Lower leg skin (tissue), 4 donors: ENCODE results near the gene DOK6. TPM values are rescaled to one million over a fixed set of nuclear protein-coding genes. Genes with fewer than 3 reads are reported as not detected.

Experiments used
- DNase-seq, 2 donors: peaks; one replicate each; pipeline ENCODE4 v3.0.0-alpha.2; 2019; ENCODE audit warnings: low spot score in 2 of 2
- H3K4me3 ChIP-seq: fragments of 200-600 bp; sonication (generic); 2 replicates; pipeline ENCODE4 v1.5.1; 2017; ENCODE audit warnings: mild to moderate bottlenecking, low read depth; ENCODE audit not compliant: poor library complexity, severe bottlenecking
- POLR2A ChIP-seq, 2 donors: fragments of 450-650 bp; IDR thresholded peaks; one replicate each; pipeline ENCODE4 v1.6.1; 2016 to 2017; ENCODE audit warnings: antibody characterized with exemption in 2 of 2, mild to moderate bottlenecking in 1 of 2, moderate library complexity in 1 of 2
- WGBS, 2 donors: methylation state at CpG; one replicate each; pipeline ENCODE4 v1.1.5; 2018; 5-methylcytosine and 5-hydroxymethylcytosine counted together
- intact Hi-C: fragments of 100-400 bp; cut with DNase I; formaldehyde crosslinking; loops from one replicate; pipeline ENCODE4 v1.15.0; 2023; ENCODE audit warnings: low total_unique reads
- total RNA-seq, 4 donors: library from RNA; depleted of rRNA; stranded (reverse); fragments of >200 nt; gene quantifications; one replicate each; pipeline ENCODE4 v1.1.0, GENCODE V29; 2016
- TF ChIP-seq, protein P1 (sequence below), 3 donors: fragments of 450-650 bp; IDR thresholded peaks; one replicate each; pipeline ENCODE4 v1.5.1; 2016; ENCODE audit warnings: antibody characterized with exemption in 3 of 3, mild to moderate bottlenecking in 3 of 3, moderate library complexity in 2 of 3

DOK6 gene
- total RNA-seq, 4 donors from 2014 or later, result 0.21 to 0.45 (median 0.42) TPM

DNA sequence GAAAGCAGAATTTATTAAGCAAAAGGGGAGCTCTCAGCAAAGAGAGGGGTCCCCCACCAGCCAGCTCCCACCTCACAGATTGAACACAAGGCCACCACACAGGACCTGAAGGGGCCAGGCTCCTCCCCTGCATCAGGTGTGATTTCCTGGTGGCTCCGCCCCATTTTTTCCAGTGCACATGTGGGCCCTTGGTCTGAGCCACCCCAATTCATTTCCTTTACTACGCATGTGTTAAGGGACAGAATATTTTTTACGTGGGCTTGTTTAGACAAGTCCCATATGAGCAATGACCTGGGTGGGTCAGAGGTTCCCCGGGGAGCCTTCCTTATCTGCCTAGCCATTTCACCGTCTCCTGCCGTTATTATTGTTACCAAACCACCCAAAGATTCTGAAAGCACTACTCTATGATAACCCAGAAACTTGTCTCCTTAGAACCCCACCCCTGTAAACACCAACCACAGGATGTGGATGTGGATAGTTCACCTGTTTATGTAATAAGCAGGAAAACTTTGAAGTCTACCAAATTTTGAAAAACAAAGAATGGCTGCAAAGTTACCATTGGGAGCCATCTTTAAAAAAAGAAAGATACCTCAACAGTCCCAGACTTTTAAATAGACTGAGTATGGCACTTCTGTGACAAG, 355.3 kb downstream of the DOK6 start:
- intact Hi-C loops, result no loop called here
- WGBS, 2 donors, result 94 to 95% methylated on average over 6 of the region's 6 CpGs

DNA sequence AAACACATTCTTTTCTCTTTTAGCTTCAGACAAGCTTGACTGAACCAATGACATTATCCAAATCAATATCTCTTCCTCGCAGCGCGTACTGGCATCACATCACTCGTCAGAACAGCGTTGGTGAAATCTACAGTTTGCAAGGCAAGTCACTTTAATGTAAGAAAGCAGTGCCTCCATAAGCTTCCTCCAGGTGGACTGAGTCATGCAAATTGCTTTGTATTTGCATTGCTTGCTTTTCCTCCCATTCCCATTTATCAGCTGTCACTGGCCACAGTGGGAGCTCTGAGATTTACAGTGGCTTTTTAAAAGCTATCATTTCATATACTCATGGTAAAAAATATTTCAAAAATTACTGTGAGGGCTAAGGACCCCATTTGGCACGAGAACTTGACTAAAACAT, 357.0 kb downstream of the DOK6 start:
- DNase-seq, result no peak
- intact Hi-C loops, result no loop called here
- H3K4me3 ChIP-seq, result no peak overlapping the region
- 70 to 71% methylated on average over 6 of the region's 6 CpGs for WGBS, 2 donors
- TF ChIP-seq, protein P1, sequence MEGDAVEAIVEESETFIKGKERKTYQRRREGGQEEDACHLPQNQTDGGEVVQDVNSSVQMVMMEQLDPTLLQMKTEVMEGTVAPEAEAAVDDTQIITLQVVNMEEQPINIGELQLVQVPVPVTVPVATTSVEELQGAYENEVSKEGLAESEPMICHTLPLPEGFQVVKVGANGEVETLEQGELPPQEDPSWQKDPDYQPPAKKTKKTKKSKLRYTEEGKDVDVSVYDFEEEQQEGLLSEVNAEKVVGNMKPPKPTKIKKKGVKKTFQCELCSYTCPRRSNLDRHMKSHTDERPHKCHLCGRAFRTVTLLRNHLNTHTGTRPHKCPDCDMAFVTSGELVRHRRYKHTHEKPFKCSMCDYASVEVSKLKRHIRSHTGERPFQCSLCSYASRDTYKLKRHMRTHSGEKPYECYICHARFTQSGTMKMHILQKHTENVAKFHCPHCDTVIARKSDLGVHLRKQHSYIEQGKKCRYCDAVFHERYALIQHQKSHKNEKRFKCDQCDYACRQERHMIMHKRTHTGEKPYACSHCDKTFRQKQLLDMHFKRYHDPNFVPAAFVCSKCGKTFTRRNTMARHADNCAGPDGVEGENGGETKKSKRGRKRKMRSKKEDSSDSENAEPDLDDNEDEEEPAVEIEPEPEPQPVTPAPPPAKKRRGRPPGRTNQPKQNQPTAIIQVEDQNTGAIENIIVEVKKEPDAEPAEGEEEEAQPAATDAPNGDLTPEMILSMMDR (IDR thresholded peaks at IDR 0.05), result no peak
- no peak for TF ChIP-seq POLR2A (IDR thresholded peaks at IDR 0.05)

More for the DNA sequence above, 355.3 kb downstream of the DOK6 start:
- TF ChIP-seq, protein P1 (IDR thresholded peaks at IDR 0.05), result no peak
- no peak for TF ChIP-seq POLR2A (IDR thresholded peaks at IDR 0.05)
- no peak overlapping the region for H3K4me3 ChIP-seq
- DNase-seq, result no peak

DNA sequence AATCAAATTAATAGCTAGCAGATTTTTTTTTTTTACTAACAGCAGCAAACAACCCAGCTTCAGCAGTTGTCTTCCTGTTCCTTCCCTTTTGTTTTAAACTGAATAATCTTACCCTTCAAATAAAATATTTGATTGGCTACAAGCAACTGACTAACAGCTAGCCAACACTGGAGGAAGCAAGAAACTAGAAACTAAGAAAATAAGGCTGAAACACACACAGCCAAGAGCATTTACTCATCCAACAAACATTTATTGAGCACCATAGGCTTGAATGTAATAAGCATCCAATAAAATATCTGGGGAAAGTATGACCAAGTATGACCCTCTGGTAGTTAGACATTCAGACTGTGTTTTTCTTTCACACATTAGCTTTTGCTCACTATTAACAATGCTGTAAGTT, 357.8 kb downstream of the DOK6 start:
- intact Hi-C loops, result no loop called here
- no peak overlapping the region for H3K4me3 ChIP-seq
- no peak for TF ChIP-seq POLR2A (IDR thresholded peaks at IDR 0.05)
- DNase-seq, result no peak

DNA sequence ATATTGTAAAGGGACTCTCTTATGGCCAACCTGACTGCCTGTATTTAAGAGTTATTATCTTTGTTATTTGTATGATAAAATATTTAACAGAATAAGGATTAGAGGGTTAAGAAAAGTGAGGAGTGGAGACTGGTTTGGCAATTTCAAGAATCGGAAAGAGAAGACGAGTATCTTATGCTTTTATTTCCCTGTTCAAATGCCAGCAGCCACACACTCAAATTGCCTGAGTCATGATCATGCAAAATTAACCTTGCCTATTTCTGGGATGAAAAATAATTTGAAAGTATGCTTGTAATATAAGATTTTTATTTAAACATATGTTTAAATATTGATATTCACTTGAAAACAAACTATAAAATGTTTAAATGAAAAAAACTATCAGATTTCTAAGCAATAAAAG, 358.4 kb downstream of the DOK6 start:
- H3K4me3 ChIP-seq, result no peak overlapping the region
- DNase-seq, result no peak
- WGBS, 2 donors, result 40 to 54% methylated on average over 2 of the region's 2 CpGs
- intact Hi-C loops, result no loop called here
- TF ChIP-seq, protein P1 (IDR thresholded peaks at IDR 0.05), result no peak
- no peak for TF ChIP-seq POLR2A (IDR thresholded peaks at IDR 0.05)

DNA sequence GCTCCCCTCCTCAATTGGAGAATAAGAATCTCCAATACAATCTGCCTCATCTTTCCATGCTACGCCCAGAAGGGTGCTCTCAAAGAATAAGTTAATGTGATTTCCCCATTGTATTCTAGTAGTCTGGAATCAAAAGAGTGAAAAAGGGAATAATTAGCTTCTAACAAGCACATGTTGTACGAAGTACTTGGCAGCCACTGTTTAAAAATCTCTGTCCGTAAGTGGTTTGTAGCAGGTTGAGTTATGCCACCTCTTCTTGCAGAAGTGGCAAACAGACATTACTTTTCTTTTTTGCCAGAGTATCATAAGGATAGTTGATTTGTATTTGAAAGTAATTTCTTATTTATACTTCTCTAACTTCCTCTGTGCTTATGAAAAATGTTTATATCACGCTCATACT, 362.3 kb downstream of the DOK6 start:
- WGBS, 2 donors, result 61 to 66% methylated on average over 4 of the region's 4 CpGs
- H3K4me3 ChIP-seq, result no peak overlapping the region
- TF ChIP-seq POLR2A (IDR thresholded peaks at IDR 0.05), result no peak
- TF ChIP-seq, protein P1 (IDR thresholded peaks at IDR 0.05), result no peak
- no peak for DNase-seq
- intact Hi-C loops, result no loop called here

DNA sequence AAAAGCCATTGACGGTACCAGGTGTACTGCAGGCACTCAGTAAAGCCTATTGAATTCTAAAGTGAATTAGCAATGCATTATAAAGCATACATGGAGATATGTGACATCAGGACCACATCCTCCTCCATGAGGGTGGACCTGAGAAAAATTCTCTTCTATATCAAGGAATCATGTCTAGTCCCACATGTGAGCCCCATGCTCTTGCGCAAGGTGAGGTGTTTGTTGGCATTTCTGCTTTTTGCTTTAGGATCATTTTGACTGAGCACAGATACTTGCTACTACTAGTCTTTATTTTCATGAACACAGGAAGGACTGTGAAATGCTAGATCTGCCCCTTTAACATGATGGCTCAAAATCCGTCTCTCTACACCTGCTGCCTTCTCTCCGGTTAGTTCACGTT, 363.1 kb downstream of the DOK6 start:
- intact Hi-C loops, result no loop called here
- TF ChIP-seq, protein P1 (IDR thresholded peaks at IDR 0.05), result no peak
- no peak for TF ChIP-seq POLR2A (IDR thresholded peaks at IDR 0.05)
- 89 to 96% methylated on average over 5 of the region's 5 CpGs for WGBS, 2 donors

More for the DNA sequence above, 363.1 kb downstream of the DOK6 start:
- H3K4me3 ChIP-seq, result no peak overlapping the region
- DNase-seq, result no peak
